LNCaP clone FGC (cell line): Measurements from ENCODE around the gene RNF149.

ENCODE experiments used
- DNase-seq: peaks from one replicate; pipeline ENCODE4 v3.0.0-alpha.2; 2011; ENCODE audit warnings: low read depth
- H3K4me3 ChIP-seq: 2 replicates; pipeline ENCODE4 v1.5.1; 2011; ENCODE audit warnings: mild to moderate bottlenecking, low read depth, low read length, control low read depth
- TF ChIP-seq, protein P1 (sequence below): IDR thresholded peaks from 2 replicates; pipeline ENCODE4 v1.5.1; 2012; ENCODE audit warnings: mild to moderate bottlenecking; ENCODE audit not compliant: control insufficient read depth, insufficient read depth; ENCODE audit errors: extremely low read depth

Gene RNF149

DNA sequence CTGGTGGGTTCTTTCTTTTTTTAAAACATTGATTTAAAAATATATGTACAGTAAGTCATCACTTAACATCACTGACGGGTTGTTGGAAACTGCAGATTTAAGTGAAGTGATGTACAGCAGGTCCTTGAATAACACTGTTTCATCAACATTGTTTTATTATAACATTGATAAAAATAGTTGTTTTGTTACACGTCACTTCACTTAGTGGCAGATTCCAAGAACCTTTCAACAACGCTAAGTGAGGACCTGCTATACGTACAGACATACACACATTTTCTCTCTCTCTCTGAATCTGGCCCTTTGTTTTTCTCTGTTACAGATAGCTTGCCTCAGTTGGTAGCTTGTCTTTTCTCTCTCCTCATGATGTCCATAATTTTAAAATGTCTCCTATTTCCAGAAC, 46.4 kb downstream of the RNF149 start:
- DNase-seq, result no peak

DNA sequence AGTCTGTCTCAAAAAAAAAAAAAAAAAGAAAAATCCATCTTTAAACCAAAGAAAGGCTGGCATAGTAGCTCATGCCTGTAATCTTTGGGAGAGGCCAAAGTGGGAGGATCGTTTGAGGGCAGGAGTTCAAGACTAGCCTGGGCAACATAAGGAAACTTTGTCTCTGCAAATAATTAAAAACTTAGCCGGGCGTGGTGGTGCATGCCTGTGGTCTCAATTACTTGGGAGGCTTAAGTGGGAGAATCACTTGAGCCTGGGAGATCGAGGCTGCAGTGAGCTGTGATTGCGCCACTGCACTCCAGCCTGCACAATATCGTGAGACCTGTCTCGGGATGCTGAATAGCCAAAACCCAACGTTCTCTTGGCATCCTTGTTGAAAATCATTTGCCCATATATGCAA, 49.7 kb downstream of the RNF149 start:
- no peak overlapping the region for H3K4me3 ChIP-seq
- TF ChIP-seq, protein P1, sequence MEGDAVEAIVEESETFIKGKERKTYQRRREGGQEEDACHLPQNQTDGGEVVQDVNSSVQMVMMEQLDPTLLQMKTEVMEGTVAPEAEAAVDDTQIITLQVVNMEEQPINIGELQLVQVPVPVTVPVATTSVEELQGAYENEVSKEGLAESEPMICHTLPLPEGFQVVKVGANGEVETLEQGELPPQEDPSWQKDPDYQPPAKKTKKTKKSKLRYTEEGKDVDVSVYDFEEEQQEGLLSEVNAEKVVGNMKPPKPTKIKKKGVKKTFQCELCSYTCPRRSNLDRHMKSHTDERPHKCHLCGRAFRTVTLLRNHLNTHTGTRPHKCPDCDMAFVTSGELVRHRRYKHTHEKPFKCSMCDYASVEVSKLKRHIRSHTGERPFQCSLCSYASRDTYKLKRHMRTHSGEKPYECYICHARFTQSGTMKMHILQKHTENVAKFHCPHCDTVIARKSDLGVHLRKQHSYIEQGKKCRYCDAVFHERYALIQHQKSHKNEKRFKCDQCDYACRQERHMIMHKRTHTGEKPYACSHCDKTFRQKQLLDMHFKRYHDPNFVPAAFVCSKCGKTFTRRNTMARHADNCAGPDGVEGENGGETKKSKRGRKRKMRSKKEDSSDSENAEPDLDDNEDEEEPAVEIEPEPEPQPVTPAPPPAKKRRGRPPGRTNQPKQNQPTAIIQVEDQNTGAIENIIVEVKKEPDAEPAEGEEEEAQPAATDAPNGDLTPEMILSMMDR, result no peak
- no peak for DNase-seq

More for the DNA sequence above, 46.4 kb downstream of the RNF149 start:
- H3K4me3 ChIP-seq, result no peak overlapping the region
- TF ChIP-seq, protein P1, result no peak

DNA sequence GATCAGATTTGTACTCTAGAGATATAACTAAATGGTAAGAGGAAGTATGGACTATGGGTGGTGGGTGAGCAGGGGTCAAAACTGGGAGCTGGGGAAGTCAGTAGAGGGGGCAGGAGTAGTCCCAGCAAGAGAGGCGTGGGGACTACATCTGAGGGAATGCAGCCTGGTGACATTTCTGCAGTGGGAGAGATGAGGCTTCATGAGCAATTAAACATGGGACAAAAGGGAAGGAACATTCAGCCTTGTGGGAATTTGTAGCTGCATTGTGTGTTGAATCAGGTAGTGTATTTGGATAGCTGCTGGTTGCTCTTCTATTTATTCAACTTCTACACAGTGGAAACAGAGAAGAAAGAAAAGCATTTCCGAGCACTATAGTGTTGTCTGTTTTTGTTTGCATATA, 52.2 kb downstream of the RNF149 start:
- TF ChIP-seq, protein P1, result no peak
- no peak for DNase-seq
- no peak overlapping the region for H3K4me3 ChIP-seq

DNA sequence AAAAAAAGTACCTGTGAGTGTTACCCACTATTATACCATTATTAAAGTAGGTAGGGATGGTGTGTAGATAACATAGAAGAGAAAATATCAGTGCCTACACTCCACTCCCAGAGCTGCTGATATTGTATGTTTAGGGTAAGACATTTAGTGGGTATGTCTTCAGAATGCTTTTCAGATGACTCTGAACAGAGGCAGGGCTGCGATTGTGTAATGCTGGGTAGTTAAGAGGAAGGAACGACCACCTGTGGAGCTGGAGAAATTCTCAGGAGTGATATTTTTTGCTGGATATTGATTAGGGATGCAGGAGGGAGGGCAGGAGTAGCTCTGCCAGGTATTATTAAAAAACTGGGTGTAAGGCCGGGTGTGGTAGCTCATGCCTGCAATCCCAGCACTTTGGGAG, 53.0 kb downstream of the RNF149 start:
- H3K4me3 ChIP-seq, result no peak overlapping the region
- DNase-seq, result no peak
- TF ChIP-seq, protein P1, result no peak

DNA sequence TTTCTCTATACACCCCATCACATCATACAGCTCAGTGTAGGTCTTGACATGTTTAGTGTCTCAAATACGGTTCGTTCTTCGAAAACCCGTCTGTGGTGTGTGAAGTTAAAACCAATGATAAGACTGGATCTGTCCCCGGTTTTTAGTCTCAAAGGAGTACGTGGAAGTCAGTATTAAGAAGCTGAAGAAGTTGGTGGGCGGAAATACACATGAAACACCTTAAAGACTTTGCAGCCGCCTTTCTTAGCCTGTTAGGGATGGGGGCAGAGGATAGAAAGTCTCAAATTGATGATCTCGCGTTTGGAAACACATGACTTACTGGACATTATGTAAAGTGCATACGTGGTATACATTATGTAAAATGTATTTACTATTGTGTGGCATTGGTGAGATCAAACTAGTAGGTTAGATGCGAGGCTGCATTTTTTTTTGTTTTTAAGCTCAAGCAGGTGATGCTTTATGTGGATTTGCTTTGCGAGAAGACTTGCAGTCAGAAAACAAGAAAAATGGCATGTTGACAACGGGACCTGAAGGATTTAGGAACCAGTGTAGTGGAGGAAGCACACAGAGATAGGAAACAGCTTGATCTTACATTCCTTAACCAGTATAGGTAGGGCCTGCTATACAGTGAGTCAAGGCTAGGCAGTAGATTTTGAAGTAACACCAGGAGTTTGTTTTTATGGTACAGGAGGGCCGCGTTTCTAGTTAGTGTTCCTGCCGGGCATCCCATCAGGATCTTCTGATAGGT, 54.6 kb downstream of the RNF149 start:
- DNase-seq, result no peak
- TF ChIP-seq, protein P1, result no peak
- peak overlapping the region; percentile 78 for H3K4me3 ChIP-seq

DNA sequence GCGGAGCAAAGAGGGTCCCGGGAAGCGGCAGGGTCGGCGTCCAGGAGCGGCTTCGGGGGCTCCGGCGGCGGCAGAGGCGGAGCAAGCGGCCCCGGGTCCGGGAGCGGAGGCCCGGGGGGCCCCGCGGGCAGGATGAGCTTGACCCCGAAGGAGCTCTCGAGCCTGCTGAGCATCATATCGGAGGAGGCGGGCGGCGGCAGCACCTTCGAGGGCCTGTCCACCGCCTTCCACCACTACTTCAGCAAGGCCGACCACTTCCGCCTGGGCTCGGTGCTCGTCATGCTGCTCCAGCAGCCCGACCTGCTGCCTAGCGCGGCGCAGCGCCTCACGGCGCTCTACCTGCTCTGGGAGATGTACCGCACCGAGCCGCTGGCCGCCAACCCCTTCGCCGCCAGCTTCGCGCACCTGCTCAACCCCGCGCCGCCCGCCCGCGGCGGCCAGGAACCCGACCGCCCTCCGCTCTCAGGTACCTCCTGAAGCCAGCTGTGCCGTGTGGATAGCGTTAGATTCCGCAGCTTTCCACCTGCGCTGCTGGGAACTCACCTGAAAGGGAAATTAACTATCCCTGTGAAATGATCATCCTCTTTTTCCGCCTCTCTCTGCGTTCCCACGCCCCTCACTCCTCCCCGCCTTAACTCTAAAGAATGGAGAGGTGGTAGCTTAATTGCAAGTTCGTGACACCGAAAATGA, 55.3 kb downstream of the RNF149 start:
- peak overlapping the region; percentile 78 for H3K4me3 ChIP-seq
- TF ChIP-seq, protein P1, result no peak
- DNase-seq, result no peak

DNA sequence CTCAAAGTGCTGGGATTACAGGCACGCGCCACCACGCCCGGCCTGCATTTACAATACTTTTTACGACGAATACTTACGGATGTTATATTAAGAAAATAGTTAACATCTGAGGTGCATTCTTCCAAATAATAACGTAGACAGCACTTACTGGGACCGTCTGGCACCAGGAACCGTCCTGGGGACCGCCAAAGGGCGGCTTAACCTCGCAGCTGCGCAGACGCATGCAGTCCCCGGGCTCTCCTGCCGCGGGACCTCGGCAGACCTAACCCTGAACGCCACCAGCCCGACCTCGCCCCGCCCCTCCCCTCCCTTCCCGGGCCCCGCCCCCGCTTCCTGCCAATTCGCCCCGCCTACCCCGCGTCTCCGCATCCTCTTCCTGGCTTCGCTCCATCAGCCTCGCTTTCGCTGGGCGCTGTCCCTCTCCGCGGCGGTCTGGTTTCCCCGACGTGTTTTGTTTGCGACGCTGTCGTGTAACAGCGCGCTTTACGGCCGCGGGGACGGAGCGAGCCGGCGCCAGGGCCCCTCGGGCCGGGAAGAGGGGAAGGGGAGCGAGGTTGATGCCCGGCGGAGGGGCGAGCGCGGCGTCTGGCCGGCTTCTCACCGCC, 56.0 kb downstream of the RNF149 start, which contains the start of gene CNOT11:
Gene CNOT11 (plus strand): TSS at position 479 of the 605 bp plus-strand sequence. CDS start 79 bp downstream, at position 558.
- peak; percentile 93 for DNase-seq
- H3K4me3 ChIP-seq, result peak within 1 kb of the TSS; percentile 78
- TF ChIP-seq, protein P1, result no peak
